ENCODE measurements around the gene PPP2R5D. TPM values are rescaled to one million over a fixed set of nuclear protein-coding genes. Genes with fewer than 3 reads are reported as not detected.

Gene PPP2R5D
- total RNA-seq, 4 donors from 2014 or later = 35.1 to 51.9 (median 41.6) TPM

DNA sequence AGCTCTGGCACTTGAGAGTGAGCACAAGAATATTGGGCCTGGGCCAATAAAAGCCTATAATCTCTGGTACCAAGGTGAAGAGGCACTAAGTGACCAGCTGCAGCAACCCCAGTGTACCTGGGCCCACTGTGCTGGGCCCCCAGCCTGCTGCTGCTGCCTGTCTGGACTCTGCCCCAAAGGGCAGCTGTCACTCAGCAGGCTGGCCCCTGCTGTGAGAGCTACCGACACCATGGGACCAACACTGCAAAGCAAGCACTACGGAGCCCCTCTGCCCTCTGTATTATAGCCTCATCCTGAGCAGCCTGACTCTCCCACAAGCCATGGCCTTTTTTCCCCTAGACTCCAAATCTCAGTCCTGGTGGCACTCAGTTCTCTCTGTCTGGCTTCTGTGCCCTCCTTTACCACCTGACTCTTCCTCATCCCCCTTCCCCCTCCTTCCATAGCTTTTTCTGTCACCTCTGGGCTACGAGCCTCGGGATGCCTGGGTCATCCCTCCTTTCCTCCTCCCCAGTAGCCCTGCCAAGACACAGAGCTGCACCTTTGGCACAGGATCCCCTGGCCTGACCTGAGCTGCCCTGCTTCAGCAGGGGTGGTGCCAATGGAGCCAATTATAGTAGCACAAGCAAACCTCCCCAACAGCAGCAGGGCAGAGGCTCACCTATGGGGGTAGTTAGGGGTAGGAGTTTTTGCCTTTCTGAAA lies 51.3 kb downstream of the PPP2R5D start:
- 62% methylated on average over 4 of the region's 4 CpGs for WGBS
- Histone ChIP-seq H3K27me3 (no peaks in the 10 kb centered on the region), H3K4me1 (no peaks in the 10 kb centered on the region), H3K36me3 (peaks cover 83% of the 10 kb centered on the region), H3K27ac (no peak overlapping the region), H3K9me3 (no peaks in the 10 kb centered on the region), H3K4me3 (no peak overlapping the region)
- DNase-seq (ENCODE audit: low spot score in 2 of 2) = no peak
- TF ChIP-seq POLR2A (IDR thresholded peaks at IDR 0.05) (no peak), EP300 (IDR thresholded peaks at IDR 0.05) (no peak), POLR2AphosphoS5 (IDR thresholded peaks at IDR 0.05) (no peak)
- TF ChIP-seq, protein P1, sequence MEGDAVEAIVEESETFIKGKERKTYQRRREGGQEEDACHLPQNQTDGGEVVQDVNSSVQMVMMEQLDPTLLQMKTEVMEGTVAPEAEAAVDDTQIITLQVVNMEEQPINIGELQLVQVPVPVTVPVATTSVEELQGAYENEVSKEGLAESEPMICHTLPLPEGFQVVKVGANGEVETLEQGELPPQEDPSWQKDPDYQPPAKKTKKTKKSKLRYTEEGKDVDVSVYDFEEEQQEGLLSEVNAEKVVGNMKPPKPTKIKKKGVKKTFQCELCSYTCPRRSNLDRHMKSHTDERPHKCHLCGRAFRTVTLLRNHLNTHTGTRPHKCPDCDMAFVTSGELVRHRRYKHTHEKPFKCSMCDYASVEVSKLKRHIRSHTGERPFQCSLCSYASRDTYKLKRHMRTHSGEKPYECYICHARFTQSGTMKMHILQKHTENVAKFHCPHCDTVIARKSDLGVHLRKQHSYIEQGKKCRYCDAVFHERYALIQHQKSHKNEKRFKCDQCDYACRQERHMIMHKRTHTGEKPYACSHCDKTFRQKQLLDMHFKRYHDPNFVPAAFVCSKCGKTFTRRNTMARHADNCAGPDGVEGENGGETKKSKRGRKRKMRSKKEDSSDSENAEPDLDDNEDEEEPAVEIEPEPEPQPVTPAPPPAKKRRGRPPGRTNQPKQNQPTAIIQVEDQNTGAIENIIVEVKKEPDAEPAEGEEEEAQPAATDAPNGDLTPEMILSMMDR (IDR thresholded peaks at IDR 0.05) = no peak

DNA sequence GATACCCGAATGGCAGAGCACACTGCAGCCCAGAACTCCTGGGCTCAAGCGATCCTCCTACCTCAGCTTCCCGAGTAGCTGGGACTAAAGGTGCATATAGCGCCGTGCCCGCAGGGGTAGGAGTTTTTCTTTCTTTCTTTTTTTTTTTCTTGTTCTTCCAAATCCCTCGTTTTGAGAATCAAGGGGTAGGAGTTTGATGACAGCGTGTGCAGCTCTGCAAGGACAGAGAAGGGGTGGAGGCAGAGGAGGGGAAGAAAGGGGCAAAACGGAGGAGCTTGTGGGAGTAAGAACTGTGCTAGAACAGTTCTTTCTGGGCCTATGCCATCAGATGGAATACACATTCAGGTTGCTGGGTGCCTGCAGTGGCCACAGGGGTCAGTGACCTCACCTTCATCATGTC lies 52.3 kb downstream of the PPP2R5D start:
- DNase-seq (ENCODE audit: low spot score in 2 of 2) = no peak
- H3K4me1 ChIP-seq = no peaks in the 10 kb centered on the region
- TF ChIP-seq EP300 (IDR thresholded peaks at IDR 0.05) (no peak), POLR2A (IDR thresholded peaks at IDR 0.05) (no peak), POLR2AphosphoS5 (IDR thresholded peaks at IDR 0.05) (no peak)
- 92% methylated on average over 9 of the region's 9 CpGs for WGBS
- no peak overlapping the region for H3K27ac ChIP-seq
- no peaks in the 10 kb centered on the region for H3K9me3 ChIP-seq
- H3K4me3 ChIP-seq = no peak overlapping the region
- H3K27me3 ChIP-seq = no peaks in the 10 kb centered on the region
- peaks cover 76% of the 10 kb centered on the region for H3K36me3 ChIP-seq

DNA sequence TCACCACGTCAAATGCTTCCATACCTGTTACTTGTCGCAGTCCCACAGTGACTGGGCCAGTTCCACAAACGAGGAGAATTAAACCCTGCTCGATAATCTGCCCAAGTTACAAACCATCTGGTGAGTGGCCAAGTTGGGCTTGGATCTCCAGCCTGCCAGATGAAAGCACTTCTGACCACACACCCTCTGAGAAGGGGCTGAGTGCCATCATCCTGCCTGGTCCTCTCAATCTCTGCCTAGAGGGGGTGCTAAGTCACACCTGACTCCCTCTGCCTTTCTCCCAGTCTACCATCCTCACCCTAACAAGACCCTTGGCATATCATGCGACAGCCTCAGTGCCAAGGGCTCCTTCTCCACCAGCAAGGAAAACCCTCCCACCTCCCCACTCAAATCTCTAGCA lies 52.8 kb downstream of the PPP2R5D start:
- Histone ChIP-seq H3K27me3 (no peaks in the 10 kb centered on the region), H3K36me3 (peaks cover 76% of the 10 kb centered on the region), H3K4me1 (no peaks in the 10 kb centered on the region), H3K27ac (no peak overlapping the region), H3K4me3 (no peak overlapping the region), H3K9me3 (no peaks in the 10 kb centered on the region)
- TF ChIP-seq, protein P1 (IDR thresholded peaks at IDR 0.05) = no peak
- TF ChIP-seq POLR2A (IDR thresholded peaks at IDR 0.05) (no peak), EP300 (IDR thresholded peaks at IDR 0.05) (no peak), POLR2AphosphoS5 (IDR thresholded peaks at IDR 0.05) (no peak)
- no peak for DNase-seq (ENCODE audit: low spot score in 2 of 2)
- 78% methylated on average over 5 of the region's 5 CpGs for WGBS

DNA sequence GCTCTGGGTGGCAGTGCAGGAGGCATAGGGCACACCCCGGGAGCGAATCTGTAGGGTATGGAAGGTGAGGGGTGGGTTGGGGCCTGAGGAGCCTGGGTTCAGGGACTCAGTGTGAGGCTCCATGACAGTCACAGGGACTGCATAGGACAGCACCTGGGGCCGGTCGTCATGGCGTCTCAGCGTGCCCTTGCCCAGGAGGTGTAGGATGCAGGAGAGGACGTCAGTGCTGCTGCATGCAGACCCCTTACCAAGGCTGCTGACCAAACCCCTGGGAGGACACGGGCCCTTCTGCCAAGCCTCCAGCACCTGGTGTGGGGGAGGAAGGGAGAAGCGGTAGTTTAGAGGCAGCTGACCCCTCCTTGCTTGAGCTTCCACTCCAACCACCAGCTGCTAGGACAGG lies 53.3 kb downstream of the PPP2R5D start:
- WGBS = 86% methylated on average over 4 of the region's 9 CpGs
- no peak for DNase-seq (ENCODE audit: low spot score in 2 of 2)
- no peaks in the 10 kb centered on the region for H3K9me3 ChIP-seq
- TF ChIP-seq POLR2A (IDR thresholded peaks at IDR 0.05) (no peak), EP300 (IDR thresholded peaks at IDR 0.05) (no peak), POLR2AphosphoS5 (IDR thresholded peaks at IDR 0.05) (no peak)
- TF ChIP-seq, protein P1 (IDR thresholded peaks at IDR 0.05) = no peak
- H3K27me3 ChIP-seq = no peaks in the 10 kb centered on the region
- H3K4me1 ChIP-seq = no peaks in the 10 kb centered on the region
- H3K36me3 ChIP-seq = peaks cover 76% of the 10 kb centered on the region
- no peak overlapping the region for H3K4me3 ChIP-seq
- H3K27ac ChIP-seq = no peak overlapping the region

DNA sequence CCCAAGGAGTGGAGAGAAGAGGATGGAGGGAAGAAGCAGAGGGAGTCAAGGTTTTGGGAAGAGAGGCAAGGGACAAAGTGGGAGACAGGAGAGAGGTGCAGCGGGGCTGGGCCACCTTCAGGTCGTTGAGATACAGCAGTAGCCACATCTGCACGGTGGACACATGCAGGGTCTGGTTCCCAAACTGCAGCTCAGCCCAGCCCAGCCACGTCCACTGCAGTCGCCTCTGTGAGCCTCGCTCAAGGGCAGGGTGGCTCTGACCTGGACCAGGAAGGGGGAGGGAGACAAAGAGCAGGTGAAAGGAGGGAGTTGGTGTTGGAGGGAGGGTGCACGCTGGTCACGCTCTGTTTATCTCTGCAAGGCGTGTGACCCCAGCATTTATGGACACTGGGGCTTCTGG lies 54.4 kb downstream of the PPP2R5D start:
- TF ChIP-seq, protein P1 (IDR thresholded peaks at IDR 0.05) = no peak
- TF ChIP-seq POLR2AphosphoS5 (IDR thresholded peaks at IDR 0.05) (no peak), EP300 (IDR thresholded peaks at IDR 0.05) (no peak), POLR2A (IDR thresholded peaks at IDR 0.05) (no peak)
- no peak overlapping the region for H3K27ac ChIP-seq
- H3K9me3 ChIP-seq = no peaks in the 10 kb centered on the region
- H3K36me3 ChIP-seq = peaks cover 81% of the 10 kb centered on the region
- DNase-seq (ENCODE audit: low spot score in 2 of 2) = no peak
- H3K4me3 ChIP-seq = no peak overlapping the region
- H3K27me3 ChIP-seq = no peaks in the 10 kb centered on the region
- no peaks in the 10 kb centered on the region for H3K4me1 ChIP-seq
- WGBS = 77% methylated on average over 6 of the region's 9 CpGs
